CD4-positive, alpha-beta memory T cell (primary cell): ENCODE results near the gene CORO7. TPM values are rescaled to one million over a fixed set of nuclear protein-coding genes. Genes with fewer than 3 reads are reported as not detected.

Experiments
- CTCF ChIA-PET: fragments of 350-600 bp; sonication (Branson Sonifier 250); formaldehyde crosslinking; loops from one replicate; lab custom pipeline; 2021; ENCODE audit warnings: inconsistent platforms; ENCODE audit not compliant: partially characterized antibody; lab: Charles Lee
- POLR2A ChIA-PET: fragments of 350-600 bp; sonication (Branson Sonifier 250); formaldehyde crosslinking; loops from one replicate; lab custom pipeline; 2021; ENCODE audit not compliant: partially characterized antibody; lab: Charles Lee
- DNase-seq, 5 donors: peaks; one replicate each; pipeline versions ENCODE4 v3.0.0 to v3.0.0-alpha.2; 2020 to 2022; ENCODE audit warnings: mixed read lengths in 1 of 5
- H3K27ac ChIP-seq: one replicate; pipeline ENCODE4 v1.7.0; 2013; ENCODE audit warnings: low read depth, low read length
- H3K27me3 ChIP-seq: 2 replicates; pipeline ENCODE4 v1.7.0; 2013; ENCODE audit warnings: mild to moderate bottlenecking, low read length, moderate library complexity; ENCODE audit not compliant: insufficient read depth
- H3K36me3 ChIP-seq: 2 replicates; pipeline ENCODE4 v1.7.0; 2013; ENCODE audit warnings: mild to moderate bottlenecking, low read length, moderate library complexity; ENCODE audit not compliant: insufficient read depth
- H3K4me1 ChIP-seq: 2 replicates; pipeline ENCODE4 v1.7.0; 2013; ENCODE audit warnings: mild to moderate bottlenecking, low read length, moderate library complexity; ENCODE audit not compliant: insufficient read depth
- H3K4me3 ChIP-seq, 2 donors: one replicate each; pipeline ENCODE4 v1.7.0; 2013; ENCODE audit warnings: low read length in 2 of 2, mild to moderate bottlenecking in 1 of 2
- H3K9me3 ChIP-seq, 2 donors: one replicate each; pipeline ENCODE4 v1.7.0; 2013; ENCODE audit warnings: low read length in 2 of 2, control low read depth in 1 of 2; ENCODE audit not compliant: control insufficient read depth in 1 of 2
- H3K27ac Mint-ChIP-seq, 7 donors: one replicate each; pipeline ENCODE4 v1.8.0; 2020 to 2021; ENCODE audit warnings: mixed read lengths in 7 of 7, mild to moderate bottlenecking in 6 of 7, inconsistent platforms in 3 of 7, moderate library complexity in 3 of 7
- H3K27me3 Mint-ChIP-seq, 2 donors: one replicate each; pipeline ENCODE4 v1.8.0; 2020 to 2021; ENCODE audit warnings: mixed read lengths in 2 of 2
- H3K36me3 Mint-ChIP-seq, 2 donors: one replicate each; pipeline ENCODE4 v1.8.0; 2020 to 2021; ENCODE audit warnings: mixed read lengths in 2 of 2, inconsistent platforms in 1 of 2, mild to moderate bottlenecking in 1 of 2
- H3K4me1 Mint-ChIP-seq, 4 donors: one replicate each; pipeline ENCODE4 v1.8.0; 2020 to 2021; ENCODE audit warnings: mixed read lengths in 4 of 4, mild to moderate bottlenecking in 1 of 4
- H3K4me3 Mint-ChIP-seq, 8 donors: one replicate each; pipeline ENCODE4 v1.8.0; 2020 to 2021; ENCODE audit warnings: mixed read lengths in 8 of 8, mild to moderate bottlenecking in 7 of 8, moderate library complexity in 6 of 8, inconsistent platforms in 3 of 8
- H3K9me3 Mint-ChIP-seq, 8 donors: one replicate each; pipeline ENCODE4 v1.8.0; 2020 to 2021; ENCODE audit warnings: mixed read lengths in 8 of 8, mild to moderate bottlenecking in 5 of 8, inconsistent platforms in 3 of 8, moderate library complexity in 1 of 8
- intact Hi-C: fragments of 100-400 bp; cut with micrococcal nuclease; formaldehyde crosslinking; loops from one replicate; pipeline ENCODE4 v1.15.1; 2023
- polyA plus RNA-seq, 2 donors: library from polyadenylated mRNA; unstranded; fragments of 300-500 nt; fragmentation: Illumina TruSeq; gene quantifications; one replicate each; pipeline ENCODE4 v1.2.3, GENCODE V29; 2021
- total RNA-seq, 2 experiments: library from RNA; stranded (reverse); gene quantifications; one replicate each; pipeline ENCODE4 v1.2.3, GENCODE V29; 2021

Gene CORO7
- total and polyA plus RNA-seq, 4 experiments from 2014 or later, result 48.2 to 184 (median 157) TPM

GRCh38 chr16:4385789-4386450 is 30.5 kb downstream of the CORO7 start:
- CTCF ChIA-PET, result interaction anchor here (2.2 kb wide), 1 partner anchor 17 kb away, joined by 6 read pairs; no protein-coding TSS in a partner anchor
- POLR2A ChIA-PET, result no interaction called here

GRCh38 chr16:4385066-4385788 is 31.2 kb downstream of the CORO7 start:
- Mint-ChIP-seq H3K4me3 (peak overlapping the region in 1 of 8 donors; percentile 61), H3K36me3 (peaks cover 13 to 57% of the 10 kb centered on the region in 2 donors), H3K9me3 (no peaks in the 10 kb centered on the region), H3K27me3 (no peaks in the 10 kb centered on the region), H3K27ac (peak overlapping the region in 3 of 7 donors; percentile 4 to 88 (median 57)), H3K4me1 (peaks cover 1 to 12% (median 3%) of the 10 kb centered on the region in 4 donors)
- no peaks in the 10 kb centered on the region for H3K4me1 ChIP-seq
- H3K36me3 ChIP-seq, result peaks cover 58% of the 10 kb centered on the region
- ChIA-PET POLR2A (no interaction called here), CTCF (interaction anchor here (2.2 kb wide), 1 partner anchor 18 kb away, joined by 6 read pairs; no protein-coding TSS in a partner anchor)
- intact Hi-C loops, result no loop called here
- no peak for DNase-seq
- no peaks in the 10 kb centered on the region for H3K27me3 ChIP-seq
- H3K4me3 ChIP-seq, result no peak overlapping the region
- no peak overlapping the region for H3K27ac ChIP-seq
- H3K9me3 ChIP-seq, result no peaks in the 10 kb centered on the region

More at GRCh38 chr16:4385789-4386450, 30.5 kb downstream of the CORO7 start:
- no peaks in the 10 kb centered on the region for H3K9me3 ChIP-seq
- no peaks in the 10 kb centered on the region for H3K27me3 Mint-ChIP-seq
- peaks cover 65% of the 10 kb centered on the region for H3K36me3 ChIP-seq
- intact Hi-C loops, result no loop called here
- no peak overlapping the region for H3K27ac ChIP-seq
- H3K4me3 ChIP-seq, result no peak overlapping the region
- H3K4me1 ChIP-seq, result no peaks in the 10 kb centered on the region
- DNase-seq, result no peak
- H3K4me1 Mint-ChIP-seq, result peaks cover 0 to 5% (median 3%) of the 10 kb centered on the region in 4 donors
- no peaks in the 10 kb centered on the region for H3K27me3 ChIP-seq
- no peak overlapping the region for H3K4me3 Mint-ChIP-seq
- H3K9me3 Mint-ChIP-seq, result no peaks in the 10 kb centered on the region
- H3K36me3 Mint-ChIP-seq, result peaks cover 14 to 56% of the 10 kb centered on the region in 2 donors
- H3K27ac Mint-ChIP-seq, result peak overlapping the region in 1 of 7 donors; percentile 88

GRCh38 chr16:4384509-4384942 is 31.9 kb downstream of the CORO7 start:
- Histone ChIP-seq H3K36me3 (peaks cover 51% of the 10 kb centered on the region), H3K27me3 (no peaks in the 10 kb centered on the region), H3K9me3 (no peaks in the 10 kb centered on the region), H3K4me1 (no peaks in the 10 kb centered on the region), H3K27ac (no peak overlapping the region), H3K4me3 (no peak overlapping the region)
- H3K27me3 Mint-ChIP-seq, result no peaks in the 10 kb centered on the region
- peaks cover 1 to 14% (median 3%) of the 10 kb centered on the region in 4 donors for H3K4me1 Mint-ChIP-seq
- DNase-seq, result no peak
- ChIA-PET POLR2A (no interaction called here), CTCF (interaction anchor here (0.7 kb wide), 1 partner anchor 18 kb away, joined by 3 read pairs; no protein-coding TSS in a partner anchor)
- peak overlapping the region in 2 of 7 donors; percentile 86 to 88 for H3K27ac Mint-ChIP-seq
- H3K36me3 Mint-ChIP-seq, result peaks cover 7 to 53% of the 10 kb centered on the region in 2 donors
- no peak overlapping the region for H3K4me3 Mint-ChIP-seq
- H3K9me3 Mint-ChIP-seq, result no peaks in the 10 kb centered on the region
- intact Hi-C loops, result no loop called here

- H3K36me3 ChIP-seq, result peaks cover 44% of the 10 kb centered on the region
- POLR2A ChIA-PET, result no interaction called here
- H3K27ac Mint-ChIP-seq, result peak overlapping the region in 2 of 7 donors; percentile 22 to 88
- H3K9me3 Mint-ChIP-seq, result no peaks in the 10 kb centered on the region
- H3K27ac ChIP-seq, result no peak overlapping the region
- peaks cover 1 to 14% (median 3%) of the 10 kb centered on the region in 4 donors for H3K4me1 Mint-ChIP-seq
- no peaks in the 10 kb centered on the region for H3K27me3 Mint-ChIP-seq
- DNase-seq, result no peak
- H3K4me3 ChIP-seq, result no peak overlapping the region
- no peaks in the 10 kb centered on the region for H3K9me3 ChIP-seq
- no peaks in the 10 kb centered on the region for H3K27me3 ChIP-seq
- peak overlapping the region in 1 of 8 donors; percentile 25 for H3K4me3 Mint-ChIP-seq
- peaks cover 7 to 53% of the 10 kb centered on the region in 2 donors for H3K36me3 Mint-ChIP-seq
- CTCF ChIA-PET, result interaction anchor here (0.7 kb wide), 1 partner anchor 19 kb away, joined by 3 read pairs; no protein-coding TSS in a partner anchor
- intact Hi-C loops, result no loop called here
- H3K4me1 ChIP-seq, result no peaks in the 10 kb centered on the region
Observed at GRCh38 chr16:4383591-4384444, 32.6 kb downstream of the CORO7 start.

GRCh38 chr16:4382795-4383357 is 33.5 kb downstream of the CORO7 start:
- no peak overlapping the region for H3K4me3 Mint-ChIP-seq
- no peaks in the 10 kb centered on the region for H3K9me3 ChIP-seq
- H3K36me3 ChIP-seq, result peaks cover 37% of the 10 kb centered on the region
- CTCF ChIA-PET, result no interaction called here
- DNase-seq, result no peak
- peaks cover 7 to 51% of the 10 kb centered on the region in 2 donors for H3K36me3 Mint-ChIP-seq
- H3K27me3 Mint-ChIP-seq, result no peaks in the 10 kb centered on the region
- H3K27ac Mint-ChIP-seq, result peak overlapping the region in 1 of 7 donors; percentile 88
- POLR2A ChIA-PET, result no interaction called here
- intact Hi-C loops, result no loop called here
- no peaks in the 10 kb centered on the region for H3K27me3 ChIP-seq
- H3K27ac ChIP-seq, result no peak overlapping the region
- no peaks in the 10 kb centered on the region for H3K4me1 ChIP-seq
- peaks cover 2 to 16% (median 6%) of the 10 kb centered on the region in 4 donors for H3K4me1 Mint-ChIP-seq
- H3K9me3 Mint-ChIP-seq, result no peaks in the 10 kb centered on the region
- H3K4me3 ChIP-seq, result no peak overlapping the region

GRCh38 chr16:4381935-4382794 is 34.2 kb downstream of the CORO7 start:
- H3K9me3 Mint-ChIP-seq, result peaks cover 0 to 2% (median 0%) of the 10 kb centered on the region in 8 donors
- Histone ChIP-seq H3K36me3 (peaks cover 33% of the 10 kb centered on the region), H3K27me3 (no peaks in the 10 kb centered on the region), H3K4me1 (peaks cover 3% of the 10 kb centered on the region), H3K4me3 (no peak overlapping the region), H3K9me3 (no peaks in the 10 kb centered on the region), H3K27ac (no peak overlapping the region)
- ChIA-PET CTCF (no interaction called here), POLR2A (no interaction called here)
- H3K36me3 Mint-ChIP-seq, result peaks cover 7 to 52% of the 10 kb centered on the region in 2 donors
- intact Hi-C loops, result no loop called here
- no peak overlapping the region for H3K4me3 Mint-ChIP-seq
- H3K27ac Mint-ChIP-seq, result peak overlapping the region in 2 of 7 donors; percentile 42 to 88
- H3K27me3 Mint-ChIP-seq, result no peaks in the 10 kb centered on the region
- H3K4me1 Mint-ChIP-seq, result peaks cover 4 to 23% (median 9%) of the 10 kb centered on the region in 4 donors
- DNase-seq, result no peak
